Brain microvascular endothelial cell (primary cell): ENCODE results near the gene PCP4.

ENCODE experiments used
- DNase-seq: peaks from one replicate; pipeline ENCODE4 v3.0.0-alpha.2; 2020
- H3K27ac ChIP-seq: fragments of 250-450 bp; sonication (Bioruptor Pico); 2 replicates; pipeline ENCODE4 v1.5.1; 2020; ENCODE audit warnings: mild to moderate bottlenecking, moderate library complexity
- H3K27me3 ChIP-seq: fragments of 250-450 bp; sonication (Bioruptor Pico); replicated peaks from 2 replicates; pipeline ENCODE4 v1.5.1; 2020; ENCODE audit warnings: mild to moderate bottlenecking
- H3K36me3 ChIP-seq: fragments of 250-450 bp; sonication (Bioruptor Pico); replicated peaks from 2 replicates; pipeline ENCODE4 v1.5.1; 2020; ENCODE audit warnings: mild to moderate bottlenecking
- H3K4me3 ChIP-seq: 2 replicates; pipeline ENCODE4 v1.5.1; 2011; ENCODE audit warnings: low read depth, mild to moderate bottlenecking, control low read depth, low read length, moderate library complexity
- CTCF ChIP-seq: IDR thresholded peaks from 2 replicates; pipeline ENCODE4 v1.5.1; 2011; ENCODE audit warnings: low read depth, mild to moderate bottlenecking, moderate library complexity, low read length, control low read depth, inconsistent platforms; ENCODE audit errors: missing control alignments
- in situ Hi-C: cut with HindIII; loops from 2 replicates; pipeline ENCODE4 v1.10.0; 2017; ENCODE audit warnings: low sequenced_read_pairs, low pct_ligation_motif_present

Gene PCP4

DNA sequence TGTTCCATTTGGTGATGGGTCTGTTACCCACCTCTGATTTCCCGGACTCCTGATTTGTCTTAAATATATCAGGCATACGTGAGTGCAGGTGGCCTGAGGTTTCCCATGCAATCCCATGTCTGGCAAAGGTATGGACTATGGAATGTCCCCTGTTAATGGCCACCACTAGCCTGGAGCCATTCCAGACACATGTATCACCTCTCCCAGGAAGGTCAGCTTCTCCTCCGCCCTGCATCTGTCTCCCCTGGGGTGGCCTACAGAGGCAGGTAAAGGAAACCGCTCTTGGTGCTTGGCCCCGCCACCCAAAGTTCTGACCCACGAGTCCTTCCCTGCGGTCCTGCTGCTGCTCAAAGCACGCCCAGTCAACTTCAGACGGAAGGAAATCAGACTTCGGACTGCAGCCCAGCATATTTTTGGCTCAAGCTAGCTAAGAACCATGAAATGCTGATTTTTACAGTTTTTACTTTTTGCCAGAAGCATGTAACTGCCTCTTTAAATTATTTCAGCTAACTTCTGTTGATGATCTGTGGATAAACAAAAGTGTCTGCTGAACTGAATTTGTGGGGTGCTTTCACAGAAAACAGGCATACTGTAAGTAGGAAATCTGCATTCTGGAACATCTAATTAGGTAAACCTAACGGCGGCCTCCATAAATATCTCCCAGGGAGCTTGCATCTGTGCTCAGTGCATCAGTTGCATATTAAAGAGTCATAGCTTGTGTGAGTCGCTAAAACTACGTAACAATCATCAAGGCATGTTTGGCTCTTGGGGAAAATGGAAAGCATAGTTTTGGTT is 105.9 kb downstream of the PCP4 start:
- in situ Hi-C loops = no loop called here
- no peak for TF ChIP-seq CTCF
- Histone ChIP-seq H3K36me3 (no peaks in the 10 kb centered on the region), H3K4me3 (no peak overlapping the region), H3K27me3 (no peaks in the 10 kb centered on the region), H3K27ac (no peak overlapping the region)
- DNase-seq = no peak

DNA sequence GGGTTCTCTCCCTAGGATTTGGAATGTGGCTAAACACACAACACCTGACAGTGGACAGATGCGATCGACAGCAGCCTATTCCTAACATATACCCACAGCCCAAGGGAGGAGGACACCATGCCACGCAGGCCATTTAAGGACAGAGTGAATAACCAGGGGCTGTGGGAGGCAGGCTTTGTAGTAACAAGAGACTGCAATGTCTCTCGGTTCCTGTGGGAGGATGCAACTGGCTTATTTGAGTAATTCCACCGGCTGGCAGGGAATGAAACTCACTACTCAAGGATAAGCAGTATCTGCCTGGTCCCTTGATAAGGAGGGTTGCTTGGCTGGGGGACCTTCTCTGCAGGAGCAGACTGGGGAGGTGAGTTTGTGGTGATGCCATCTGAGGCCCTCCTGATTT is 109.6 kb downstream of the PCP4 start:
- DNase-seq = no peak
- Histone ChIP-seq H3K27me3 (no peaks in the 10 kb centered on the region), H3K36me3 (no peaks in the 10 kb centered on the region), H3K27ac (no peak overlapping the region), H3K4me3 (no peak overlapping the region)
- in situ Hi-C loops = no loop called here
- no peak for TF ChIP-seq CTCF
